GM12865 (cell line): ENCODE results near the gene MYCN.

Experiments
- DNase-seq: peaks from one replicate; pipeline ENCODE4 v3.0.0; 2010; ENCODE audit warnings: low read depth
- H3K4me3 ChIP-seq: 2 replicates; pipeline ENCODE4 v1.5.1; 2011; ENCODE audit warnings: mild to moderate bottlenecking, low read depth, low read length, control low read depth
- CTCF ChIP-seq: IDR thresholded peaks from 2 replicates; pipeline ENCODE4 v1.5.1; 2011; ENCODE audit warnings: low read length, control low read depth, low read depth, inconsistent platforms; ENCODE audit not compliant: insufficient read depth; ENCODE audit errors: missing control alignments

Gene MYCN

GRCh38 chr2:15933184-15933845 is 7.0 kb upstream of the MYCN start:
- no peak for TF ChIP-seq CTCF
- H3K4me3 ChIP-seq = no peak overlapping the region
- DNase-seq = no peak

DNA sequence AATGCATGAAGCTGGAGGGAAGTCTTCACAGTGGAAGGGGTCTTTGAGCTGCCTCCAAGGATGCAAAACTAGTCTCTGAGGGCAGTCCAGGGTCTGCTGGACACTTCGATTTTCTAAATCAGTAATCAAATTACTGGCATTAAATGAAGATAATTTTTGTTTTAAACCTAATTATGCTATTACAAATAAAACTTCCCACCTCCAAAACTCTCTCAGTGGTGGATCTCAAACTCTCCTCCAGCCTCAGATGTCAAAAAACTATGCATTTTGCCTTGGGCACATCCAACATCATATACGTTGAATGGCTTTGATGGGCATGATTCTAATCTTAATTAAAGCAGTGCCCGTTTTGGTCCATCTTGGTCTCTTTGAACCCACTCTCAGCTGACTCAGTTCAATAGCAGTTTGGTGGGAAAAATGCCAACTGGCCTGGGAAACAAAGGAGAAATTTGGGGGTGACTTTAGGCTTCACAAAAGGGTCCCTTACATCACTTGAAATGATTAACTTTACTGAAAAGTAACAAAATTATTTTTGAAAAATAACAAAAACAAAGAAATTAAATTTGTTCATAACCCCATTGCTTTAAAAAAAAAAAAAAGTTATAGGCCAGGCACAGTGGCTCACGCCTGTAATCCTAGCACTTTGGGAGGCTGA is 5.9 kb upstream of the MYCN start:
- DNase-seq = no peak
- no peak for TF ChIP-seq CTCF
- H3K4me3 ChIP-seq = no peak overlapping the region

DNA sequence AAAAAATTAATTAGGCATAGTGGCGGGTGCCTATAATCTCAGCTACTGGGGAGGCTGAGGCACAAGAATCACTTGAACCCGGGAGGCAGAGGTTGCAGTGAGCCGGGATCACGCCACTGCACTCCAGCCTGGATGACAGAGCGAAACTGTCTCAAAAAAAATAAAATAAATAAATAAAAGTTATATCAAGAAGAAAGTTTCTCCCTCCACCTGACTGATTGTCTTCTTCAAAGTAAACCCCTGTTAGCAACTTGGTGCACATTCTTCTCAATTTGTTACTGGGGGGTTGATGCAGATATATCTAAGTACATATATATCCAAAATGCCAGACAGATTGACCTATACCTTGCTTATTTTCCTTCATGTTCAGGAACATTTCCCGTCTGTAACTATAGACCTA is 5.2 kb upstream of the MYCN start:
- no peak for TF ChIP-seq CTCF
- no peak for DNase-seq
- no peak overlapping the region for H3K4me3 ChIP-seq

DNA sequence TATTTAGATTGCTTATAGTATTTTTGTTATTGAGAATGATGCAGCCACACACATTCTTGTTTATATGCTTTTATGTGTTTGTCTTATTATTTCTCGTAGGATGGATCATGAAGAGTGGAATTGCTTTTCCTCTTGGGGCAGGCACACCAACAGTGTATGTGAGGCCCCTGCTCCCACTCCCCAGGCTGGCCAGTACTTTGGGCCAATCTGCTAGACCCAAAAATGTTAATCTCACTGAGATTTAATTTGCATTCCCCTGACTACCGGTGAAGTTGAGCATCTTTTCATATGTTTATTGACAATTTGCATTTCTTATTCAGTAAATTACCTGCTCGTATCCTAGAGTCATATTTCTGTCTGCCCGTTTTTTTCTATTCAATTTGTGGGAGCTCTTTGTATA is 4.7 kb upstream of the MYCN start:
- no peak overlapping the region for H3K4me3 ChIP-seq
- TF ChIP-seq CTCF = no peak
- no peak for DNase-seq

DNA sequence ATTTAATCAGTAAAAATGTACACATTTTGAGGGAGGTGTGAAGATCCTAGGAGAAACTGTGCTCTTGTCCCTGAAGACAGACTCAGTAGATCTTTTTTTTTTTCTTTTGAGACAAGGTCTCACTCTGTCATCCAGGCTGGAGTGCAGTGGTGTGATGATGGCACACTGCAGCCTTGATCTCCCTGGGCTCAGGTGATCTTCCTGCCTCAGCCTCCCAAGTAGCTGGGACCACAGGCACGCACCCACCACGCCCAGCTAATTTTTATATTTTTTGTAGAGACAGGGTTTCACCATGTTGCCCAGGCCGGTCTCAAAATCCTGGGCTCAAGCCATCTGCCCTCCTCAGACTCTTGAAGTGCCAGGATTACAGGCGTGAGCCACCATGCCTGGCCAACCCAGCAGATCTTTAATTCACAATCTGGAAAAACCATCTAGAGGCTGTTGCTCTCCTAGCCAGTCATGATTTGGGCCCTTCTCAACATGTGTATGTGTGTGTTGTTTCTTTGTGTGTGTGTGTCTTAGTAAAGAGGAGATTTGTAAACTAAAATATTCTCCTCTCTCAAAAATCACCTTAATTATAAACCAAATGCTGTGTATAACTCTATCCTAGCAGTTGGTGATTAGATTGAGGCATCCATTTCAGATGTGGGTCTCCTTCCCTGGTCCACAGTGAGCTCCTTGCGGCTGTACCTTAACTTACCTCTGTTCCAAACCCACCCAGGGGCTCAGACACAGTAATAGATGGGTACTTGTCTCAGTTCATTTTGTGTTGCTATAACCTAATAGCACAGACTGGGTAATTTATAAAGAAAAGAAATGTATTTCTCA is 3.9 kb upstream of the MYCN start:
- no peak overlapping the region for H3K4me3 ChIP-seq

More for the DNA sequence above, 3.9 kb upstream of the MYCN start:
- DNase-seq = no peak
- no peak for TF ChIP-seq CTCF
